Astrocyte (in vitro differentiated cells and primary cell): ENCODE data around the gene NR3C1. TPM values are rescaled to one million over a fixed set of nuclear protein-coding genes. Genes with fewer than 3 reads are reported as not detected.

Experiments used
- DNase-seq: peaks from one replicate; pipeline ENCODE4 v3.0.0-alpha.2; 2010; ENCODE audit warnings: low read depth
- FAIRE-seq: peaks from 2 replicates; lab custom pipeline; 2011; peaks lifted over from hg19 to GRCh38; lab: Jason Lieb, UNC
- H2AFZ ChIP-seq: 2 replicates; pipeline ENCODE4 v1.6.0; 2012; ENCODE audit warnings: low read depth, low read length, inconsistent platforms
- H3K27ac ChIP-seq: 2 replicates; pipeline ENCODE4 v1.5.1; 2011; ENCODE audit warnings: low read depth, low read length, inconsistent platforms
- H3K27me3 ChIP-seq: 2 replicates; pipeline ENCODE4 v1.6.0; 2011; ENCODE audit warnings: low read length, inconsistent platforms; ENCODE audit not compliant: insufficient read depth
- H3K36me3 ChIP-seq: 2 replicates; pipeline ENCODE4 v1.5.1; 2011; ENCODE audit warnings: low read length, inconsistent platforms; ENCODE audit not compliant: insufficient read depth
- H3K4me1 ChIP-seq: 2 replicates; pipeline ENCODE4 v1.5.1; 2011; ENCODE audit warnings: low read length, inconsistent platforms; ENCODE audit not compliant: insufficient read depth
- H3K4me2 ChIP-seq: 2 replicates; pipeline ENCODE4 v1.6.0; 2012; ENCODE audit warnings: low read length, inconsistent platforms
- H3K4me3 ChIP-seq: 2 replicates; pipeline ENCODE4 v1.5.1; 2011; ENCODE audit warnings: low read depth, mild to moderate bottlenecking, low read length, inconsistent platforms; ENCODE audit not compliant: insufficient read depth
- H3K79me2 ChIP-seq: 2 replicates; pipeline ENCODE4 v1.6.0; 2012; ENCODE audit warnings: mild to moderate bottlenecking, low read length, inconsistent platforms; ENCODE audit not compliant: insufficient read depth
- H3K9ac ChIP-seq: 2 replicates; pipeline ENCODE4 v1.6.0; 2012; ENCODE audit warnings: mild to moderate bottlenecking, low read length, inconsistent platforms
- H3K9me3 ChIP-seq: 2 replicates; pipeline ENCODE4 v1.5.1; 2012; ENCODE audit warnings: low read depth, mild to moderate bottlenecking, low read length, inconsistent platforms; ENCODE audit not compliant: insufficient read depth
- H4K20me1 ChIP-seq: 2 replicates; pipeline ENCODE4 v1.6.0; 2012; ENCODE audit warnings: low read length, inconsistent platforms; ENCODE audit not compliant: insufficient read depth
- H3K27ac Mint-ChIP-seq: one replicate; pipeline ENCODE4 v1.8.0; 2021; ENCODE audit warnings: mild to moderate bottlenecking, mixed read lengths; ENCODE audit not compliant: unreplicated experiment
- H3K27me3 Mint-ChIP-seq: one replicate; pipeline ENCODE4 v1.8.0; 2021; ENCODE audit warnings: low read depth, mixed read lengths; ENCODE audit not compliant: unreplicated experiment
- H3K36me3 Mint-ChIP-seq: one replicate; pipeline ENCODE4 v1.8.0; 2021; ENCODE audit warnings: low read depth, mixed read lengths; ENCODE audit not compliant: unreplicated experiment
- H3K4me1 Mint-ChIP-seq: one replicate; pipeline ENCODE4 v1.8.0; 2021; ENCODE audit warnings: low read depth, mixed read lengths; ENCODE audit not compliant: unreplicated experiment
- H3K4me3 Mint-ChIP-seq: one replicate; pipeline ENCODE4 v1.8.0; 2021; ENCODE audit warnings: mild to moderate bottlenecking, moderate library complexity, mixed read lengths; ENCODE audit not compliant: unreplicated experiment
- H3K9me3 Mint-ChIP-seq: one replicate; pipeline ENCODE4 v1.8.0; 2021; ENCODE audit warnings: mild to moderate bottlenecking, mixed read lengths; ENCODE audit not compliant: unreplicated experiment
- CTCF ChIP-seq: IDR thresholded peaks from 2 replicates; pipeline ENCODE4 v1.5.1; 2011; ENCODE audit warnings: low read depth, mild to moderate bottlenecking, inconsistent platforms, low read length, moderate library complexity; ENCODE audit not compliant: insufficient read depth
- EZH2 ChIP-seq: IDR thresholded peaks from 2 replicates; pipeline ENCODE4 v1.6.1; 2012; ENCODE audit warnings: mild to moderate bottlenecking, low read length, inconsistent platforms; ENCODE audit not compliant: insufficient read depth
- total RNA-seq: library from RNA; stranded (reverse); gene quantifications from 2 replicates; pipeline ENCODE4 v1.2.1, GENCODE V29; 2021

Gene NR3C1
- total RNA-seq, 1 donor from 2014 or later = 35.4 TPM

DNA sequence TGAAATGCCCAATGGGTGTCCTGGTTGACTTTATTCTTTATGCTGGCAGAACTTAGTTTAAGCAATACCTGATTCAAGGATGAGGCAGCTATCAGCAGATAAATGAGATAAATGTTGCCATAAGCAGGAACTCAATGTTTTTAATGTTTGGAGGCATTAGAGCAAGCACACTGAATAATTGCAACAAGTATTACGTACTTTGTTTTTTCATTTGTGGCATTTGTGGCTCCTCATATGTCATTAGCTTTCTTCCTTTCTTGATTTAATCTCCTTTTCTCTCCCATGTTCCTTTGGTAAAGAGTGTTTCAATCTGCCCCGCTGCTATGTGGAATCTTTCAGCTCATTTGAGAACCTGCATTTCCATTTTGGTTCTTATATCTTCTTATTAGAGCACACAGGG is 6.4 kb upstream of the NR3C1 start:
- no peaks in the 10 kb centered on the region for H3K27me3 ChIP-seq
- H3K4me2 ChIP-seq = no peak overlapping the region
- H3K4me3 Mint-ChIP-seq = no peak overlapping the region
- H3K79me2 ChIP-seq = no peaks in the 10 kb centered on the region
- H4K20me1 ChIP-seq = no peaks in the 10 kb centered on the region
- H3K27me3 Mint-ChIP-seq = no peaks in the 10 kb centered on the region
- TF ChIP-seq CTCF (no peak), EZH2 (no peak)
- H3K4me1 Mint-ChIP-seq = peaks cover 3% of the 10 kb centered on the region
- H3K36me3 ChIP-seq = no peaks in the 10 kb centered on the region
- FAIRE-seq (no peak), DNase-seq (no peak)
- H2AFZ ChIP-seq = no peak overlapping the region
- no peak overlapping the region for H3K4me3 ChIP-seq
- no peaks in the 10 kb centered on the region for H3K4me1 ChIP-seq
- H3K27ac ChIP-seq = no peak overlapping the region
- no peaks in the 10 kb centered on the region for H3K36me3 Mint-ChIP-seq
- H3K9ac ChIP-seq = no peak overlapping the region
- no peaks in the 10 kb centered on the region for H3K9me3 Mint-ChIP-seq
- no peak overlapping the region for H3K27ac Mint-ChIP-seq
- H3K9me3 ChIP-seq = no peaks in the 10 kb centered on the region

GRCh38 chr5:143406408-143406807 is 2.9 kb upstream of the NR3C1 start:
- Histone ChIP-seq H3K27me3 (no peaks in the 10 kb centered on the region), H3K4me2 (no peak overlapping the region), H3K4me3 (no peak overlapping the region), H3K79me2 (peaks cover 19% of the 10 kb centered on the region), H3K27ac (no peak overlapping the region), H3K9me3 (no peaks in the 10 kb centered on the region), H2AFZ (no peak overlapping the region), H3K4me1 (peaks cover 4% of the 10 kb centered on the region), H4K20me1 (peaks cover 12% of the 10 kb centered on the region), H3K36me3 (no peaks in the 10 kb centered on the region), H3K9ac (no peak overlapping the region)
- DNase-seq (no peak), FAIRE-seq (no peak)
- Mint-ChIP-seq H3K4me3 (peak overlapping the region; percentile 79), H3K4me1 (peaks cover 3% of the 10 kb centered on the region), H3K27ac (no peak overlapping the region), H3K27me3 (no peaks in the 10 kb centered on the region), H3K9me3 (no peaks in the 10 kb centered on the region), H3K36me3 (no peaks in the 10 kb centered on the region)
- no peak for TF ChIP-seq CTCF

- Histone ChIP-seq H3K4me3 (peak overlapping the region; percentile 83), H3K9me3 (no peaks in the 10 kb centered on the region), H3K4me1 (peaks cover 9% of the 10 kb centered on the region), H3K4me2 (peak overlapping the region; percentile 98), H3K9ac (peak overlapping the region; percentile 88), H2AFZ (peak overlapping the region; percentile 99), H3K79me2 (peaks cover 26% of the 10 kb centered on the region), H3K27me3 (no peaks in the 10 kb centered on the region), H4K20me1 (peaks cover 18% of the 10 kb centered on the region), H3K27ac (peak overlapping the region; percentile 97), H3K36me3 (no peaks in the 10 kb centered on the region)
- H3K27me3 Mint-ChIP-seq = no peaks in the 10 kb centered on the region
- peaks cover 9% of the 10 kb centered on the region for H3K4me1 Mint-ChIP-seq
- peak overlapping the region; percentile 99 for H3K27ac Mint-ChIP-seq
- H3K4me3 Mint-ChIP-seq = peak overlapping the region; percentile 87
- DNase-seq (no peak), FAIRE-seq (no peak)
- no peaks in the 10 kb centered on the region for H3K9me3 Mint-ChIP-seq
- TF ChIP-seq EZH2 = no peak
- TF ChIP-seq CTCF = no peak
- H3K36me3 Mint-ChIP-seq = peaks cover under 1% of the 10 kb centered on the region
These were observed 2.3 kb upstream of the NR3C1 start for GRCh38 chr5:143405849-143406098.
